Amniotic stem cell (primary cell): ENCODE data around the gene LRRC8B.
"Not testable (repeated sequence)": the region's sequence is repeated elsewhere in the genome, so short reads cannot be mapped to it uniquely, and the experiment has no call there.

Source experiments
- DNase-seq: peaks from one replicate; lab custom pipeline; 2025; lab: John Stamatoyannopoulos, UW

The LRRC8B gene

DNA sequence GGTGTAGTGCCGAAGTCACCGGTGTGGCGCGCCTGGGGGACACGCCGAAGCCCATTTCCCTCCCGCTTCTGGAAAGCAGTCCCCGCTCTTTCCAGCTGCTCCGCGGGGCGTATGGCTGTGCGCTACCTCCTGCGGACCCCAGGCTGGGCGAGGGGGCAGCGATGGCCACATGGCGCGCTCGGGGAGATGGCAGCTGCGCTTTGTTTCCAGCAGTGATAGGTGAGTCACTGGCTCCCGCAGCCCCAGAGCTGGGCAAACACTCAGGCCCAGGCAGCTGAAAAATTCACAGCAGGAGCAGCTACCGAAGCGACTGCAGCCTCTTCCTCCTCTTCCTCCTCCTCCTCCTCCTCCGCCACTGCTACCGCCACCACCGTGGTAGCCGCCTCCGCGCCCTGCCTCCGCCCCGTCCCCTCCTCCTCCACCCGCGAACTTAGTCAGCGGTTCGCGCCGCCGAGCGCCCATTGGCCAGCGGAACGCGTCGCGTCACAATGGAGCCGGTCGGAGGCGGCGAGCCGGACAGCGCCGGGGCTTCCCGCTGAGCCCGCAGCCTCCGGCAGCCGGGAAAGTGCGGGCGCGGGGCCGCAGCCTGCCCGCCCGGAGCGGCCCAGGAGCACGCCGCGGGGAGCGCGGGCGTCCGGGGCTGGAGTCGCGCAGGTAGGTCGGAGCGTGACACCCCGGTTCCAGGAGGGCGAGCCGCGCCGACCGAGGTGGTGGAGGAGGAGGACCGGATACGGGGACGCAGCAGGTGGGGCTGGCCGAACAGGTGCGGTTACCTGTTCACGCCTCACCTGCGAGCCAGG lies at the start of gene LRRC8B:
LRRC8B (plus strand) TSS at position 461 of the 800 bp plus-strand sequence. CDS start 57,822 bp downstream, outside the sequence.
- DNase-seq: peak; percentile 64

- no peak for DNase-seq
Measured at GRCh38 chr1:89475269-89475668, 49.4 kb upstream of the LRRC8B start.

DNA sequence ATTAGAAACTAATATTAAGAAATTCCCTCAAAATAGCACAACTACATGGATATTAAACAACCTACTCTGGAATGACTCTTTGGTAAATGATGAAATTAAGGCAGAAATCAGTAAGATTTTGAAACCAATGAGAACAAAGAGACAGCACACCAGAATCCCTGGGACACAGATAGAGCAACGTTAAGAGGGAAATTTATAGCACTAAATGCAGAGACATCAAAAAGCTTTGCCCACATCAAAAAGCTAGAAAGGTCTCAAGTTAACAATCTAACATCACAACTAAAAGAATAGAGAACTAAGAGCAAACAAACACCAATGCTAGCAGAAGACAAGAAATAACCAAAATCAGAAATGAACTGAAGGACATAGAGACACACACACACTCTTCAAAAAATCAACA lies 48.6 kb upstream of the LRRC8B start:
- DNase-seq: no peak

GRCh38 chr1:89483010-89483756 lies 41.4 kb upstream of the LRRC8B start:
- DNase-seq: peak; percentile 71

GRCh38 chr1:89483757-89484077 lies 40.9 kb upstream of the LRRC8B start:
- DNase-seq: no peak

DNA sequence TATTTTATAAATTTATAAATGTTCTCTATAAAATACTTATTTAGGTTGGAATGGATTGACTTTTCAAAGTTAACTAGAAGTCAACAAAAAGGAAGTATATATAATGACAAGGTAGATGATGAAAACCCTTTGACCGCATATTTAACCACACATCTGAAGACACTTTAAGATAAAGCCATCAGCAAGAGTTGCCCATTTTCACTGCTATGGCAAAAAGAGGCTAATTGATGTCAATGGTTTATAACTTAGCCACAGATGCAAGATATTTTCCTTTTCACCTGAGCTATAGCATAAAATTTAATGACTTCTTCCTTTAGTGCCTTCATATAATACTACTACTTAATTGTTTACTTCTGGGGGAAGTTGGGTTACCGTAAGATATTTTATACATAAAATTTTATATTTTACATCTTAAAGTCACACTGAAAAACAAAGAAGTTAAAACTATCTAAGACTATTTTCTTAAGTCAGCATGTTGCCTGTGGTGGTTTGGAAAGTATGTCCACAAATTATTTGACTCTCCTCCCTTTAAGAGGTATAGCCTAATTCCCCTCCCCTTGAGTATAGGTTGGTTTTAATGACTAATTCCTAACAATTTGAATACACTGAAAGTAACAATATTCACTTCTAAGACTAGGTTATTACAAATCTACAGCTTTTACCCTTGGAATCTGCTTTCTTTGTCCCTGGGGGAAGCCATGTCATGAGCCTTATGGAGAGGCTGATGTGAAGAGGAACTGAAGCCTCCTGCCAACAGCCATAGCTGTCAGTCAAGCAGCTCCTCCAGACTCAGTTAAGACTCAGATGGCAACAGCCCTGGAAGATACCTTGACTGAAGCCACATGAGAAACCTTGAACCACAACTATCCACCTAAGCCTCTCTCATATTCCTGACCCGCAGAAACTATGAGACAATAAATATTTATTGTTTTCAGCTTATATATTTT lies 40.3 kb upstream of the LRRC8B start:
- DNase-seq: no peak

GRCh38 chr1:89487972-89488371 lies 36.7 kb upstream of the LRRC8B start:
- DNase-seq: no peak

DNA sequence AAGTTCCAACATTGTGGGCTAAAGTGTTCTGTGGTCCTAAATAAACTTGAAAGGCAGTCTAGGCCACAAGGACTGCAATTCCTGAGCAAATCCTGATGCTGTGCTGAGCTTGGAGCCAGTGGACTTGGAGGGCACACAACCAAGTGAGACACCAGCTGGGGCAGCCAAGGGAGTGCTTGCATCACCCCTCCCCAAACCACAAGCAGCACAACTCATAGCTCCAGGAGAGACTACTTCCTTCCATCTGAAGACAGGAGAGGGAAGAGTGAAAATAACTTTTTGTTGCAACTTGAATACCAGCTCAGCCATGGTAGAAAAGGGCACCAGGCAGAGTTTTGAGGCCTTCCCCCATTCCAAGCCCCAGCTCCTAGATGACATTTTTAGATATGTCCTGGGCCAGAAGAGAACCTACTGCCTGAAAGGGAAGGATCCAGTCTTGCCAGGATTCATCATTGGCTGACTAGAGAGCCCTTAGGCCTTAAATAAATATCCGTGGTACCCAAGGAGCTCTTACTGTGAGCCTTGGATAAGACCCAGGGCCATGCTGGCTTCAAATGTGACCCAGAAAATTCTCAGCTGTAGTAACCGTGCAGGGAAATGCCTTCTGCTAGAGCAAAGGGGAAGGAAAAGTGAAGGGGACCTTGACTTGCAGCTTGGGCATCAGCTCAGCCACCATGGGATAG lies 35.4 kb upstream of the LRRC8B start:
- no peak for DNase-seq

- DNase-seq: no peak
Measured at GRCh38 chr1:89490389-89490788, 34.2 kb upstream of the LRRC8B start.

GRCh38 chr1:89499320-89499719 lies 25.3 kb upstream of the LRRC8B start:
- DNase-seq: no peak

GRCh38 chr1:89502042-89502441 lies 22.6 kb upstream of the LRRC8B start:
- no peak for DNase-seq

- DNase-seq: no peak
Measured at GRCh38 chr1:89502895-89503294, 21.7 kb upstream of the LRRC8B start.

DNA sequence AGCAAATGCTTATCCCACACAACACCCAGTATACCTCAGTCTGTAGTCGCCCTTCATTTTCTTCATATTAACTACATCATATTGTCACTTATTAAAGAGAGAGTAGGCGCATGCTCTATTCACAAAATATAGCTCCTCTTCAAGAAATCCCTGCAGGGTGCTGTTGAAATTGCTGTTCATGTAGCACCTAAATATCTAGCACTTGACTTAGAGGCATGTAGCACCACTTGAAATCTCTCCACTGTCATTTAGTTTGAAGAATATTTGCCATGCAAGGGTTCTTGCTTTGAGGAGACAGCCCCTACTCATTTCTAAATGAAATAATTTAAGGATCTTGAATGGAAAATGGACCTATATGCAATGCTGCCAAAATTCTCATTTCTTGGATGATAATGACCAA lies 20.9 kb upstream of the LRRC8B start:
- no peak for DNase-seq

GRCh38 chr1:89510061-89510460 lies 14.6 kb upstream of the LRRC8B start:
- not testable (repeated sequence) for DNase-seq

GRCh38 chr1:89512996-89513720 lies 11.5 kb upstream of the LRRC8B start:
- DNase-seq: no peak

- no peak for DNase-seq
Measured at GRCh38 chr1:89516055-89516454, 8.6 kb upstream of the LRRC8B start.

DNA sequence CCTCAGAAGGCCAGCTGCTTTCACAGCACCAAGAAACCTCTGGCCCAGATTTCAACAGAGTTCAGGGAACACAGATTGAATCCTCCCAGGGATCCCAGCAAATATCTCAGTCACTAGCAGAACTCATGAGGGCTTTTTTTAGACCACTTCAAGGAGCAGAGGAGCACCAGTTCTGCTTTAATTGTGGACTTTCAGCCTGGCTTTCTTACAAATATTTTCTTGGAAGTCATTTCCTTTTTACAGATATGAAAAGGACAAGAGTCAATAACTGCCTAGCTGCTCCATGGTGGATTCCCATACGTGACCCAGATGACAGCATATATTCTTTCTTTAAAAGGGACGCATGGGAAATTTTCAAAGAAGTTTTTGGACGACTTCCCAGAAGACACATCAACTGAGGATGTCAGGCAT lies 6.4 kb upstream of the LRRC8B start:
- no peak for DNase-seq

DNA sequence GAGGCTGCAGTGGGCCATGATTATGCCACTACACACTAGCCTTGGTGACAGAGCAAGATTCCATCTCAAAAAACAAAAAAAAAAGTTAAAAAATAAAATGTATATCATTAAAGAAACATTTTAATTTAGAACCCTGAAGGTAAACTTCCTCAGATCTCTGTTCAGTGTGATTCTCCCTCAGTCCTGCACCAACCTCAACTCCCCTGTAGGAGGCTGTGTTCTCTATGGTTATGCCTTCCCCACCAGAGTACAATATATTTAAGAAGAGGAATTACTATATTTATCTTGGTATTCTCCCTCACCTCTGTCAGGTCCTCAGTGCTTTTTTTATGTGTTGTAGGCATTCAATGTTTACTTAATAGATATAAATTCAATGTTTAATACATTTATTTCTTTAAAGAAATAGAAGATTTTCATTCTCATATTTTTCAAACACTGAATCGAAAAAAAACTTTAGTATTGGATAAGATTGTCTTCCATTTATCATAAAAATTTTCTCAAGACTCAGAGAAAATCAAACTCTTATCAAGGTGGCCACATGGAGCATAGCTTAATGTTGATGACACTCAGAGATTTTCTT lies 4.8 kb upstream of the LRRC8B start:
- DNase-seq: no peak

DNA sequence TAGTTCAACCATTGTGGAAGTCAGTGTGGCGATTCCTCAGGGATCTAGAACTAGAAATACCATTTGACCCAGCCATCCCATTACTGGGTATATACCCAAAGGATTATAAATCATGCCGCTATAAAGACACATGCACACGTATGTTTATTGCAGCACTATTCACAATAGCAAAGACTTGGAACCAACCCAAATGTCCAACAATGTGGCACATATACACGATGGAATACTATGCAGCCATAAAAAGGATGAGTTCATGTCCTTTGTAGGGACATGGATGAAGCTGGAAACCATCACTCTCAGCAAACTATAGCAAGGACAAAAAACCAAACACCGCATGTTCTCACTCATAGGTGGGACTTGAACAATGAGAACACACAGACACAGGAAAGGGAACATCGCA lies 2.7 kb upstream of the LRRC8B start:
- not testable (repeated sequence) for DNase-seq

DNA sequence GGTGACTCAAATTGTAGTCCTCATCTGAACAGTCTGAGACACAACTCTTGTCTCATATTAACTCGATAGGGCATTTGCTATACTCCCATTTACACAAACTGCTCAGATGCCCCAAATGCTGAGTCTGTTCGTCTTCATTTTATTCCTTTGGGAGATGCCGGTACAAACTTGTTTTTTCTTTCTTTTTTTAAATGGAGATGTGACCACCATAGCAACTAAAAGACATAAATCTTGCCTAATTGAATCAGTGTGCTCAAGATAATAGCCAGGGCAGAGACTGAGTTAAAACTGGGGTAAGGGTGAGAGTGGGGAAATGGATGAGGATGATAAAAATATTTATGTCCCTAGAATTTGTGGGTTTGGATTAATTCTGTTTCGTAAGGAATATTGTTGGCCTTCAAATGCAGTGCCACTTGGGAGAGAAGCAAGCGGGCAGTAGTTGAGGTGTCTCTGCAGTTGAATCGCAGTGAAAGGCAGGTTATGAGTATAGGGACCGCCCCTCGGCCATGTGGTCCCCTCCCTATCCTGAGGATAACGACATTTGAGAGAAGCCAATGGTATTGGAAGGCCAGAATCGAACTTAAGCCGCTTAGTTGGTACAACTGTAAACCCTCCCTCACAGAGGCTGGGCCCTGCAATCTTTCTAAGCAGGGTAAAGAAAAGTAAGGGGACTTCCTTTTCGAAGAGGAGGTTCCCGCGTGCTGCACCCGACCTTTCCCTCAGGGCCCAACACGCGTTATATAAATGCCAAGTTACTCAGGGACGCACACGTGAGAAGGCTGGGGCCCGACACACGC lies 859 bp upstream of the LRRC8B start:
- DNase-seq: no peak
